Activated T-helper 1 cell treated with anti-CD3 and anti-CD28 coated beads, Interleukin-2, amount 50 U/mL, for 16 hours (primary cell): Measurements from ENCODE around the gene PAQR4.
"Not testable (repeated sequence)": the region's sequence is repeated elsewhere in the genome, so short reads cannot be mapped to it uniquely, and the experiment has no call there.

Experiments
- DNase-seq, 2 donors: peaks; one replicate each; pipeline ENCODE4 v3.0.0-alpha.2; 2020; ENCODE audit warnings: low read depth in 1 of 2, low spot score in 1 of 2

The PAQR4 gene

DNA sequence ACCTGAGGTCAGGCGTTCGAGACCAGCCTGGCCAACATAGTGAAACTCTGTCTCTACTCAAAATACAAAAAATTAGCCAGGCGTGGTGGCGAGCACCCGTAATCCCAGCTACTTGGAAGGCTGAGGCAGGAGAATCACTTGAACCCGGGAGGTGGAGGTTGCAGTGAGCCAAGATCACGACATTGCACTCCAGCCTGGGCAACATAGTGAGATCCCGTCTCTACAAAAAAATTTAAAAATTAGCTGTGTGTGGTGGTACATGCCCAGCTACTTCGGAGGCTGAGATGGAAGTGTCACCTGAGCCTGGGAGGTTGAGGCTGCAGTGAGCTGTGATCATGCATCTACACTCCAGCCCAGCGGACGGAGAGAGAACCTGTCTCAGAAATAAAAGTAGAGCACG lies 25.4 kb upstream of the PAQR4 start:
- DNase-seq = not testable (repeated sequence)

DNA sequence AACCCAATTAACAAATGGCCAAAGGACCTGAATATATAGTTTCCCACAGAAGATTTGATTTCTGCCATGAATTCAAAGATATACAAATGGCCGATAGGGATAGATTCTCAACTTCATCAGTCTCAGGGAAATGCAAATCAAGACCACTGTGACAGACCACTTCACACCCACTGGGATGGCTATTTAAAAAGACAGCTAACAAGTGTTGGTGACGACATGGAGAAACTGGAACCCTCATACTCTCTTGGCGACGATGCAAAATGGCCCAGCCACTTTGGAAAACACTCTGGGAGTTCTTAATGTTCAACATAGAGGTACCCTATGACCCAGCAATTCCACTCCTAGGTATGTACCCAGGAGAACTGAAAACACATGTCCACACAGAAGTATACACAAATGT lies 22.5 kb upstream of the PAQR4 start:
- DNase-seq = no peak

DNA sequence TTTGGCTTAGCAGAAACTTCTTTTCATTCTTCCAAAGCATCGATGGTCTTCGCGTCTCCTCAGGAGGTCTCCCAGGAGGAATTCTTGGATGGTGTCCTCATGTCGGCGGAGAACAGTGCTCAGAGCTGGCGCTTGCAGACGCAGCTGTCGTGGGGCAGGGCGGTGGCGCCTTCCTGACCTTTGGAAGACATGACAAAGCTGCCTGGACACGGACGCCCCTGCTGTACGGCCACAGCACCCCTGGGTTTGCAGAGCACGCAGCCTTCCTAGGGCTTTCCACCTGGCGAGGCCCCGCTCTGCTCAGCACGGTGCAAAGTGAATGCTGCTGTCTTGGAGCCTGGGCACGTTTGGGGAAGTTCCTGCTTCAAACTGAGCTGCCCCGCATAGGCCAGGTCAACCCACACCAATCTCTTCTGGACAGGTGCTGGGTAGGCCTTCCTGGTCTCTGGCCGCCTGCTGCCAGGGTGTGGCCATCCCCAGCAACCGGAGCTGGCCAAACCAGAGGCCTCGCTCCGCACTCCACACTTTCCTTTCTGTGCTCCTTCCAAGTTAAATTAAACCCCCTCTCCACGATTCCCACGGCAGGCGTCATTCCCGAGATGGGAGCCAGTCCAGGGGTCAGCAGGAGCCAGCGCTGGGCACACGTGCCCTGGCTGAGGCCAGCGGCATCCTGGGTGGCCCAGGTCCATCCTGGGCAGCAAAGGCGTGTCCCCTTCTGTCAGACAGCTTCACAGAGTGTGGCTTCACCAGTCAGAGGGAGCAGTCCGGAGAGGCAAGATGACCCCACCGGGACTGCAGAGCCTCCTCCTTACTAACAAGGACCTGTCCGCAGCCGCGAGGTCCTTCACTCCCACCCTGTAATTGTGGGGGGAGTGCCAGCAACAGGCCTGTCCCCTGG lies 20.1 kb upstream of the PAQR4 start:
- DNase-seq = no peak

DNA sequence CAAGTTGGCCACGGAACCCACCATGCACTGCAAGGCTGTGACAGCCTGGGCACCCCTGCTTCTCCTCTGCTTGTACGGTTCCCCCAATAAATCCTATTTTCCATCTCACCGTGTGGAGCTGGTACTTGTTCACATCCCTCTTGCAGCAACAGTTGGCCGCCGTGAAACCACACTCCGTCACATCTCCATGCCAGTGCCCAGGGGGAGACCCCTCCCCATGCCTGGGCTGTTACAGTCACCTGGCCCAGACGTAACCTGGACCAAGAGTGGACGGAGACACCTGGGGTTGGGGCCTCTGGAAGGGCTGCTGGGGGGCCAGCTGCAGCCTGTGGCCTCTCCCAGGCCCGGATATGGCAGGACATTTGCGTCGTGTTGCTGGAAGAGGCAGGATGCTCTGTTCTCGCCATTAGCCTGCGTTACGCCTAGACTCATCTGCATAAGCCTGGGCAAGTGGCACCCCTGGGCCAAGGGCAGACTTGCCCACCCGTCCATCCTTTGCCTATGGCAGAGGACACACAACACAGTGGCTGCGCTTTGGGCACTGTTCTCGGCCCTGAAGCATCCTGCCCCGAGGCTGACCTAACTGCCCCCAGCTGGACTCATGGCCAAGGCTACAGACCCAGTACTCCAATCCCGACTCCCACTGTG lies 19.3 kb upstream of the PAQR4 start:
- DNase-seq = no peak

DNA sequence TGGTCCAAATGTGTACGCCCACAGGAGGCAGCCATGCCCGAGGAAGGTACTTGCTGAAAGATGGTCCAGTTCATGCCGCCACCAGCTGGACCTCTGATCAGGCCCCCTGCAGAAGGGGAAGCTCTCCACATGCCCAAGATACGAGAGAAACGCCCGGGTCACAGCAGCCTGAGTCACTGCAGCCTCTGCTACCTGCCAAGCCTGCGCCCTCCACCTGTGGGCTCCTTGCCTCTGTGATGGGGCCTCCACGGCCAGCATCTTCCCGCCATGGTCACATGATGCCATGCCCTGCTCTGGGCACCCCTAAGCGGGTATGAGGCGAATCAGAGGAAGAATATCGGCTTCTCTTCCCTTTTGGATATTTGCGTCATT lies 18.8 kb upstream of the PAQR4 start:
- no peak for DNase-seq

DNA sequence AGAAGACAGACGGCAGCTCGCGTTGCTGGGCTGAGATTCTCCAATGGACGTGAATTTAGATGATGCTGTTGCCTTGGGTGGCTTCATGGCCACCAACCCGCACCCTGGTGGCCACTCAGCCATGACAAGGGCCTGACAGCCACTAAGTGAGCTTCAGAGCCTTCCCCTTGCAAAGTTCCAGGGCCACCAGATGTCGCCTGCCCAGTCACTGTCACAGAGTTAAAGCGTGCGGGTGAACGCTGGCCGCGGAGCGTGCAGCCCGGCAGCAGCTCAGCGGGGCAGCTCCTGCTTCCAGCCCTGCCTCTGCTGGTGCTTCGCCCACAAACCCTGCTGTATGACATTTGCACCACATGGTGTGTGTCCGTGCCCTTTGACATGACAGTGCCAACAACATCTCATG lies 18.4 kb upstream of the PAQR4 start:
- DNase-seq = no peak

DNA sequence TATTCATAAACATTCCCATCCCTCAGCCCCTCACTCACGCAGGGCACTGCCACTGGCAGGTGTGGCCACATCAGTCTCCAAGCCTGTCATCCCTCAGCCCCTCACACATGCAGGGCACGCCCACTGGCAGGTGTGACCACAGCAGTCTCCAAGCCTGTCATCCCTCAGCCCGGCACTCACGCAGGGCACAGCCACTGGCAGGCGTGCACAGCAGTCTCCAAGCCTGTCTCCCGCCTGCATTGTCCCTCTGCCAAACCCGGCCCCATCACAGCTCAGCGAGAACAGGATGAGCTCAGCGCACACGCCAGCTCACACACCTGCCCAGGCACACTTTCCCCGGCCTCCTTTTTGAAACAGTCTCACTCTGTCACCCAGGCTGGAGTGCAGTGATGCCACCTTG lies 16.5 kb upstream of the PAQR4 start:
- no peak for DNase-seq

DNA sequence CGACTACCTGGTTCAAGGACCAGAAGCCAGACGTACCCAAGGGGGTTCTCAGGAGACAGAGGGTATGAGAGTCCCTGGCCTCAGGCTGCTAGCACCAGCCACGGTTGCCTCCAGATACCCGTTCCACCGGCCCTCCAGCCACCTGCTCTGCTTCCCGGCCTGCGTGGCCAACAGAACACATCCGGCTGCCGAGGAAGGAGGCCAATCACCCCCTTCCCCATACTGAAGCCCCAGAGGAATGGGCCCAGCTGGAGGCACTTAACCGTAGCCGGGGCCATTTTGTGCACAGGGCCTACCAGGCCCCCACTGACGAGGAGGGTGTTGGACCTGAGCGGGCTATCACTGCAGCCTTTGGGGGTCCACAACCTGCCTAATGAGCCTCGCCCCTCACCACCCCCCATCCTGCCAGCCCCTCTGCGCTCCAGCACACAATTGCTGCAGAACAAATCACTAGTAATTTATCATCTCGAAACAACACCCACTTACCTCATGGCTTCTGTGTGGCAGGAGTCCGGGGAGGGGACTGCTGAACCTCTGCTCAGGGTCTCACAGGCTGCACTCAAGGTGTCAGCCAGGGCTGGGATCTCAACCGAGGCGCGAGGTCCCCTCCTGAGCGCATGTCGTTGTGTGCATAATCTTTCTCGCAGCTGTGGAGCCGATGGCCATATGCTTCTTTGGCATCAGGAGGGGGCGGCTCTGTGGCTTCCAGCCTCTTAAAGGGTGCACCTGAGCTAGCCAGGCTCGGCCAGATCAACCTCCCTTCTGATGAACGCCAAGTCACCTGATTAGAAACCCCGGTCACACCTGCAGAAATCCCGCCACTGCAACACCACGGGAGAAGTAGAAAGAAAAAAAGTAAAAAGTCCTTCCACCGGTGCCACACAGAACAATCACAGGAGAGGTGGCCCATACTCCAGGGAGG lies 15.2 kb upstream of the PAQR4 start:
- DNase-seq = no peak

DNA sequence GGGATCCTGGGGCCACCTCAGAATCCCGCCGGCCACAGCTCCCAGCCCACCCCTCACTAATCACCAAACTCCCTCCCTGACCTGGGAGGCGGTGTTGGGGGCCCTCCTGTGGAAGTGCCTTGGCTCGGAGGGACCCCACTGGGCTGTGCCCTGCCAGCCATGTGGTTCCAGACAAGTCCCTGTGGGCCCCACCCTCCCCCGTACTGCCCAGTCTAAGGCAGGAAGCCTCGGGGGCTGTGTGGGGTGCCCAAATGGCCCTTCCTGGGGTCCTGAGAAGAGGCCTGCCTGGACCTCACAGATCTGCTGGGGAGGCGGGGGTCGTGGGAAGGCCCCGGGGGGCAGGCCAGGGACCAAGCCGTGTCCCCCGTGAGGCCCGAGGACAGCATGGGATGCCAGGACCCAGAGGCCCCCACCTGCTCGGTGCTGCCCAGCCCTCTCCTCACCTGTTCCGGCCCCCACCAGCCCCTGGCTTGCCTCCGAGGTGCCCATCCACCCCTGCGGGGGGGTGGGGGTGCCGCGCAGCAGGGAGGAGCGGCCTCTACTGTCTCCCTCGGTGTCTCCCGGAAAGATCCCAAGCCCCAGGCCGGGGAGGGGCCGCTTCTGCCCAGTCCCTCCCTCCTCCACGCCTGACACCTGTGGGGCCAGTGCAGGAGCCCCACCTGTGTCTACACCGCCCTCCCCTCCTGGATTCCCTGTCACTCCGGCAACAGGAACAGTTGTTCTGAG lies 14.3 kb upstream of the PAQR4 start:
- no peak for DNase-seq

DNA sequence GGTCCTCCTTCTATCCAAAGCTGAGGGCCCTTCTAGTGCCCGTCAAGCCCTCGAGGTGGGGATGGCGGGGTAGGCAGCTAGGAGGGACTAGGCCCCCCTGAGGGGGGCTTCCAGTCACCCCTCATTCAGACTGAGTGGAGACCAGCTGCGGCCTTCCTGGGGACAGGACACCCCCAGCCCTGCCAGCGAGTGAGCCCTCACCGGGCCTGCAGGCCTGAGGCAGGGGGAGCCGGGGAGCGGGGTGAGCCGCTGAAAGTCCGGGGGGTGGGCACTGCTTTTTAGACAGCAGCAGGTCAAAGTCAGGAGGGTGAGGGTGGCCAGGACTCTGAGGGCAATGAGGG lies 13.7 kb upstream of the PAQR4 start:
- no peak for DNase-seq

DNA sequence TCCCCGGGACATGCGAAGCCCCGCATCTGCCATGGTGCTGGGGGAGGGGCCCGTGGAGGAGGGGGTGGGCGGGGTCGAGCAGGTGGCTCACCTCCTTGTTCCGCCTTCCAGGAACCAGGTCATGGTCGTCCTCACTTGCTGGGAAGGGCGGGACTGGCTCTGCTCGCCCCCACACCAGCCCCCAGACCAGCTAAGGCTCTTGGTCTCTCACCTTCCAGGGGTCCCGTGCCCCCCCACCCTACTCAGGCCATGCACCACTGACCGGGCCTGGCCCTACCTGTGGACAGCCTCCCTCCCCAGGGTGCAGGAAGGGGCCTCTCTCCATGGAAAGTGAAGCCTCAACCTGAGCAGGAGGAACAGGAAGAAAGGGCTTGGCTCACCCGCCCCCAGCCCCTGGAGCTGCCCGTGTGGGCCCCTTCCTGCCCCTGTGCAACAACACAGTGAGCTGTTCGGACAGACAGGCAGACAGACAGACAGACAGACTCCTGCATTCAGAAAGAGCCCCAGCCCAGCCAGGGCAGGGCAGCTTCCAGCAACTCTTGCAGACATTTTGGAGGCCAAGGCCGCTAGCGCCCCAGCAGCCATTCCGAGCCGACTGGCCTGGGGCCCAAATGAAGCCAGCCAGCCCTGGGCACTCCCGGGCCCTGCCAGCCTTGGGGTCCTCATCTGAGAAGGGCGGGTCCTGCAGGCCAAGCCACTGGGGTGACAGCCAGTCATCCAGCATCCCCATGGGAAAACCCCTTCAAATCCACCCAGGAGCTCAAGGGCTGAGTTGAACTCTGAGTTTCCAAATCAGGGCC lies 13.2 kb upstream of the PAQR4 start:
- DNase-seq = no peak

DNA sequence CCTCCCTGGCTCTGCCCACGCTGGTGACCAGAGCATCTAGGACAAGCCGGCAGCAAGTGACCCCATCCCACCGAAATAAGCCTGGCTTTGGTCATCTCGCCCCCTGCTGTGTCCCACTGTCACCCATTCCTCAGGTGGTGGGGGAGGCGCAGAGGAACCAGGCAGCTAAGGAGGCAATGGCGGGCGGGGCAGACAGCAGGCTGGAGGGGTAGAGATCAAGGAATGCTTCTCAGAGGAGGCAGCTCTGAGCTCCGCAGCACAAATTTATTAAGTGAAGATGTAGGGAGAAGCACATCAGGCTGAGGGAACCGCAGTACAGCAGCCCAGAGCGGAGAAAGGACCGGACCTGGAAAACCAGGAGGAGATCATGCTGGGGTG lies 12.6 kb upstream of the PAQR4 start:
- no peak for DNase-seq

DNA sequence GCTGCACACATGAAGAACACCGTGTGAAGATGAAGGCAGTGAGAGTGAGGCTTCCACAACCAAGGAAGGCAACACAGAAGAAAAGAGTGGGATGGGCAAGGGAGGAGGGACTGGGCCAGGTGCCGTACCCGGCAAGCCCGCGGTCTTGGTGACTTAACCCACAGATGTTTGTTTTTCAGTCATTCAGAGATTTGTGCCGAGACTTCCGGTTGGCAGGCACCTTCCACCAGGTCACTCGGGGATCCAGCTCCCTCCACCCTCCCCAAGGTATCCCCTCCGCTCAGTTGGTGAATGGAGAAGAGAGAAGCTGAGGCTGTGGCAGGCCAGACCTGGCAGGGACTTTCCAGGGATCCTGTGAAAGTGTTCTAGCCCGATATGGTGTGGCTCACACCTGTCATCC lies 9.9 kb upstream of the PAQR4 start:
- no peak for DNase-seq

DNA sequence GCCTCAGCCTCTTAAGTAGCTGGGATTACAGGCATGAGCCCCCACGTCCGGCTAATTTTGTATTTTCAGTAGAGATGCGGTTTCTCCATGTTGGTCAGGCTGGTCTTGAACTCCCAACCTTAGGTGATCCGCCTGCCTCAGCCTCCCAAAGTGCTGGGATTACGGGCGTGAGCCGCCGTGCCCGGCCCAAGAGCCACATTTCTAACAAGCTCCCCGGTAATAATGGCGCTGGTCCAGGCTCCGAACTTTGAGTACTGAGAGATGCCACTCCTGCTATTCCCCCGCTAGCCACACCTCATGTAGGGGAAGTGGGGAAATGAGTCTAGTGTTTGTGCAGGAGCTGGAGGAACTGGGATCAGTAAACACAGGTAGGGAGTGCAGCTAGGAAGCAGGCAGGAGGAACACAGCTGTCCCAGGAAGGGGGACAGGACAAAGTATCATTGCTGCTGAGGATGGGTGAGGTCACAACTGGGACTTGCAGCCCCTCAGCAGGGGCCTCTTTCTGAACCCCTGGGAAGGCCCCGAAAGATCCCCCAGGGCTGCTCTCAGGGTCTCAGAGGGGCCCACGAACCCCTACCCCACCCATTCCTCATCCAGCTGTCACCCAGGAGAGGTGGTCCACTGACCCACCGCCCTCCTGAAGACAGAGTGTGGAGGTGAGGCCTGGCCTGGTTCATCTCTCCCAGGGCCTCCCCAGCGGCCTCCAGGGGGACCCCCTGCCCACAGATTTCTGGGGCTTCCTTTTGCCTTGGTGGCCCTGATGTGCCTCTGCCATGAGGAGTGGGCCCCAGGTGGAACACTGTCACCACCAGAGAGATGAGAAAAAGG lies 8.8 kb upstream of the PAQR4 start:
- no peak for DNase-seq

DNA sequence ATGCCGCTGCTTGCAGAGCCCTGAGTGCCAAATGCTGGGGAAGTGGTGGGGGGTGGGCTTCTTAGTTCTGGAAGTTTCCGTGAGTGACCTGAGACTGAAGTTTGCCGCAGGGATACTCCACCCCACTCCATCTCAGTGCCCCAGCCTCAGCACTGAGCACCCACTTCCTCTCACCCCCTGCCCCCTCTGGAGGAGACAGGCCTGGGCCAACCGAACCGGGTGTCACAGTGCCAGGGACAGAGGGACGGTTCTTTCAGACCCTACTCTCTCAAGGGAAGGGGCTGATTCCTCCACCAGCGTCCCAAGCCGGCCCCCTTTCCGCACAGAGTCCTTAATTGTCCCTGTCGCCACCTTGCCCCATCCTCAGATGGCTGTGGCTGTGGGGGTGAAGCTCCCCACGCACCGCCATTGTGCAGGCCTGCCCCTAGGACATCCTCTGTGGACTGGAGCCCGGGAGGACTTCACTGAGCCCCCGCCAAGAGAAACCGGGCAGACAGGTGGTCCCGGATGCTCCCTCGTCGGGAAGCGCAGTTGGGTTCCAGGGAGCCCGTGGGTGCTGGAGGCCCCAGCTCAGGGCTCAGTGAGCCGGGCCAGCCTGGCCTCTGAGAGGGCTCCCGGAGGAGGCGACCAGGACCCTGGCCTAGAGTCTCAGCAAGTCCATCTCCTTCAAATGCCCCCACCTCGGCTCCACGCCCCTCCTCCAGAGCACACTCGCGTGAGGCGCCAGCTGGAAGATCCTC lies 6.6 kb upstream of the PAQR4 start:
- no peak for DNase-seq

DNA sequence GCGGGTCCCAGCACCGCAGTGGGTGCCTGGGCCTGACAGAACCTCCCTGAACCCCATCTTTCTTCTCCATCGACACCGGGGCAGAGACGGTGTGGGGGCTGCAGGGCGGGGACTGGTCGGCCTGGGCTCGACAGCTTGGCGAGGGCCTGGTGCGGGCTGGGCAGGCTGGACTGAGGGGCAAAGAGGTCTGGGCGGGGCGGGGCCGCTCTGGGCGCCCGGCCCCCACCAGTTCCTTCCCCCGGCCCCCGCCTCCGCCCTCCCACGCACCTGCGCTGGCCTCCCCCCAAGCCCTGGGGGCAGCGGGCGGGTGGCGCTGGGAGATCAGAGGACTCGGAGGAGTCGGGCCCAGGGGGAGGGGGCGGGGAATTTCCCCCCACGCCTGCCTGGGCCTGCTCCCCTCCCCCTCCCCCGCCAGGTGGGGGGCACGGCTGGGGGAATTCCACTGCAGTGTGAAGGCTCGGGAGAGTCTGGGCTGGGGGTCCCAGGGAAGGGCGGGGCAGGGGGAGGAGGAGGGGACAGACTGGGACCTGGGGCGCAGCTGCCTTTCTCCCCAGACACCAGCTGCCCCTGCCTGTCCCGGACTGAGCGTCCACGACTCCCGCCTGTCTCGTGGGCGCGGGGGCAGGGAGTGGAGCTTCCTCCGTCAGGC lies 6.0 kb upstream of the PAQR4 start:
- no peak for DNase-seq

DNA sequence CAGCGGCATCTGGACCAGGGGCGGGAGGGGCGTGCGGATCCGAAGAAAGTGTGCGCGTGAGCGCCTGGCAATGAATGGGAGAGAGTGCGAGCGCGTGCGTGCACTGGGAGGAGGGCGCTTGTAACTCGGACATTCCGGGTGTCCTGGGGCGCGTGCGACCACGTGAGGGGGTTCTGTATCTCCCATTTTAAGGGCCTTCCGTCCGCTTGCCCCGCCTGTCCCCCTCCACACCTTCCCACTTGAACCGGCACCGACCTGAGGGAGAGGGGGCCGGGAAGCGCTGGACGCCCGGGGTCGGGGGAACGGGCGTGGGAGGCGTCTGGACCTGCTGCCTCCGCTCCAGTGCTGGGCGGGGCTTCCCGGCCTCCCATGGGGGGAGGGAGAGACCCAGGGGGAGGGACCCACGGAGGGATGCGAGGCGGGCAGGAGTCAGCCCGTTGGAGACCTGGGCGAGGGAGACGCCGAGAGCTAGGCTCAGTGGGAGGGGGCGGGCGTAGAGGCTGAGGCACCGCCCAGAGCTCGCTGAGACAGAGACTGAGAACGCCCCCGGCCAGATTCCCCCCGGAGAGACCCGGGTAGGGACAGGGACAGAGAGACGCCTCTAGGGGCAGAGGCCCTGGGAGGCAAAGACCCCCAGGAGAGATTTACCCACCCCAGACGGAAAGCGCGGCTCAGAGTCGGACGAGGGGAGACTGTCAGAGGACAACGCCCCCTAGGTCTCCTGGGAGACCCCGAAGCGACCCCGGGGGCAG lies 5.2 kb upstream of the PAQR4 start, which contains the start of gene KREMEN2:
TSS of gene KREMEN2 (plus strand) at position 553 of the 752 bp plus-strand sequence. CDS start 246 bp downstream, outside the sequence.
- no peak for DNase-seq
